Effector memory CD4-positive, alpha-beta T cell (primary cell): ENCODE results near the gene SMPX.

Experiments
- DNase-seq, 3 donors: peaks; one replicate each; pipeline ENCODE4 v3.0.0-alpha.2; 2020
- H3K27ac ChIP-seq: 2 replicates; pipeline ENCODE4 v1.7.0; 2013; ENCODE audit warnings: mild to moderate bottlenecking, low read length, moderate library complexity; ENCODE audit not compliant: insufficient read depth, poor library complexity, severe bottlenecking
- H3K27me3 ChIP-seq: replicated peaks from 2 replicates; pipeline ENCODE4 v1.7.0; 2013; ENCODE audit warnings: mild to moderate bottlenecking, low read length; ENCODE audit not compliant: insufficient read depth, control insufficient read depth, poor library complexity, severe bottlenecking
- H3K36me3 ChIP-seq: 2 replicates; pipeline ENCODE4 v1.7.0; 2013; ENCODE audit warnings: mild to moderate bottlenecking, low read length, moderate library complexity; ENCODE audit not compliant: control insufficient read depth, insufficient read depth
- H3K4me1 ChIP-seq: 2 replicates; pipeline ENCODE4 v1.7.0; 2013; ENCODE audit warnings: low read length, mild to moderate bottlenecking; ENCODE audit not compliant: control insufficient read depth, insufficient read depth, poor library complexity, severe bottlenecking
- H3K4me3 ChIP-seq: 2 replicates; pipeline ENCODE4 v1.7.0; 2013; ENCODE audit warnings: low read length, low read depth, mild to moderate bottlenecking; ENCODE audit not compliant: insufficient read depth, poor library complexity, severe bottlenecking
- H3K9me3 ChIP-seq: 2 replicates; pipeline ENCODE4 v1.7.0; 2013; ENCODE audit warnings: mild to moderate bottlenecking, low read length, moderate library complexity; ENCODE audit not compliant: control insufficient read depth

Gene SMPX

GRCh38 chrX:21718575-21718974, 39.3 kb downstream of the SMPX start:
- H3K27me3 ChIP-seq = no peaks in the 10 kb centered on the region
- no peak overlapping the region for H3K4me3 ChIP-seq
- no peaks in the 10 kb centered on the region for H3K4me1 ChIP-seq
- no peaks in the 10 kb centered on the region for H3K9me3 ChIP-seq
- H3K36me3 ChIP-seq = no peaks in the 10 kb centered on the region
- no peak overlapping the region for H3K27ac ChIP-seq
- DNase-seq = no peak

GRCh38 chrX:21717802-21718201, 40.1 kb downstream of the SMPX start:
- H3K27me3 ChIP-seq = no peaks in the 10 kb centered on the region
- H3K4me3 ChIP-seq = no peak overlapping the region
- H3K4me1 ChIP-seq = no peaks in the 10 kb centered on the region
- no peaks in the 10 kb centered on the region for H3K36me3 ChIP-seq
- no peak for DNase-seq
- H3K9me3 ChIP-seq = no peaks in the 10 kb centered on the region
- no peak overlapping the region for H3K27ac ChIP-seq

- H3K27ac ChIP-seq = no peak overlapping the region
- no peaks in the 10 kb centered on the region for H3K27me3 ChIP-seq
- no peaks in the 10 kb centered on the region for H3K4me1 ChIP-seq
- H3K36me3 ChIP-seq = no peaks in the 10 kb centered on the region
- no peak for DNase-seq
- no peaks in the 10 kb centered on the region for H3K9me3 ChIP-seq
- no peak overlapping the region for H3K4me3 ChIP-seq
These were observed 42.1 kb downstream of the SMPX start for GRCh38 chrX:21715825-21716224.

- no peaks in the 10 kb centered on the region for H3K27me3 ChIP-seq
- H3K4me3 ChIP-seq = no peak overlapping the region
- H3K36me3 ChIP-seq = no peaks in the 10 kb centered on the region
- H3K27ac ChIP-seq = no peak overlapping the region
- no peak for DNase-seq
- H3K4me1 ChIP-seq = no peaks in the 10 kb centered on the region
- no peaks in the 10 kb centered on the region for H3K9me3 ChIP-seq
These were observed 42.6 kb downstream of the SMPX start for GRCh38 chrX:21715337-21715736.

- Histone ChIP-seq H3K4me1 (no peaks in the 10 kb centered on the region), H3K27me3 (no peaks in the 10 kb centered on the region), H3K27ac (no peak overlapping the region), H3K9me3 (no peaks in the 10 kb centered on the region), H3K4me3 (no peak overlapping the region), H3K36me3 (no peaks in the 10 kb centered on the region)
- no peak for DNase-seq
These were observed 46.1 kb downstream of the SMPX start for GRCh38 chrX:21711848-21712197.

GRCh38 chrX:21711129-21711847, 46.6 kb downstream of the SMPX start:
- Histone ChIP-seq H3K27me3 (no peaks in the 10 kb centered on the region), H3K9me3 (no peaks in the 10 kb centered on the region), H3K27ac (no peak overlapping the region), H3K4me3 (no peak overlapping the region), H3K36me3 (no peaks in the 10 kb centered on the region), H3K4me1 (no peaks in the 10 kb centered on the region)
- DNase-seq = no peak

GRCh38 chrX:21708116-21708515, 49.8 kb downstream of the SMPX start:
- Histone ChIP-seq H3K4me1 (no peaks in the 10 kb centered on the region), H3K4me3 (no peak overlapping the region), H3K27ac (no peak overlapping the region), H3K36me3 (no peaks in the 10 kb centered on the region), H3K9me3 (no peaks in the 10 kb centered on the region), H3K27me3 (no peaks in the 10 kb centered on the region)
- no peak for DNase-seq

GRCh38 chrX:21705225-21705624, 52.7 kb downstream of the SMPX start:
- DNase-seq = no peak
- Histone ChIP-seq H3K4me3 (no peak overlapping the region), H3K4me1 (no peaks in the 10 kb centered on the region), H3K9me3 (no peaks in the 10 kb centered on the region), H3K27ac (no peak overlapping the region), H3K36me3 (no peaks in the 10 kb centered on the region), H3K27me3 (no peaks in the 10 kb centered on the region)

- Histone ChIP-seq H3K9me3 (no peaks in the 10 kb centered on the region), H3K4me1 (no peaks in the 10 kb centered on the region), H3K36me3 (no peaks in the 10 kb centered on the region), H3K27me3 (no peaks in the 10 kb centered on the region), H3K27ac (no peak overlapping the region), H3K4me3 (no peak overlapping the region)
- no peak for DNase-seq
These were observed 55.2 kb downstream of the SMPX start for GRCh38 chrX:21702725-21703124.

GRCh38 chrX:21700967-21701366, 56.9 kb downstream of the SMPX start:
- DNase-seq = no peak
- H3K4me1 ChIP-seq = no peaks in the 10 kb centered on the region
- no peak overlapping the region for H3K4me3 ChIP-seq
- H3K27me3 ChIP-seq = no peaks in the 10 kb centered on the region
- no peaks in the 10 kb centered on the region for H3K36me3 ChIP-seq
- no peaks in the 10 kb centered on the region for H3K9me3 ChIP-seq
- H3K27ac ChIP-seq = no peak overlapping the region
